HepG2 (cell line): ENCODE results near the gene CSK. TPM values are rescaled to one million over a fixed set of nuclear protein-coding genes. Genes with fewer than 3 reads are reported as not detected.

Experiments used
- ADNP ChIP-seq: sonication (generic); formaldehyde crosslinking; IDR thresholded peaks from 2 replicates; pipeline ENCODE4 v1.4.0; 2020; ENCODE audit warnings: missing genetic modification reagents
- AKAP8 ChIP-seq: sonication (generic); formaldehyde crosslinking; IDR thresholded peaks from 2 replicates; pipeline ENCODE4 v1.5.1; 2020; ENCODE audit warnings: mild to moderate bottlenecking, missing genetic modification reagents
- ARID5B ChIP-seq: IDR thresholded peaks from 2 replicates; pipeline ENCODE4 v1.4.0; 2020; ENCODE audit warnings: mild to moderate bottlenecking, missing genetic modification reagents
- CHCHD3 ChIP-seq: sonication (generic); formaldehyde crosslinking; IDR thresholded peaks from 2 replicates; pipeline ENCODE4 v1.8.0; 2022; ENCODE audit warnings: mild to moderate bottlenecking, missing genetic modification reagents, moderate library complexity
- FOXA3 ChIP-seq: IDR thresholded peaks from 2 replicates; pipeline ENCODE4 v1.6.1; 2016; ENCODE audit warnings: missing genetic modification reagents, missing compliant biosample characterization
- JUNB ChIP-seq: sonication (generic); formaldehyde crosslinking; IDR thresholded peaks from 2 replicates; pipeline ENCODE4 v1.8.0; 2022; ENCODE audit warnings: missing genetic modification reagents, mild to moderate bottlenecking, borderline replicate concordance
- MYC ChIP-seq: sonication (generic); formaldehyde crosslinking; IDR thresholded peaks from 2 replicates; pipeline ENCODE4 v1.9.0; 2021; ENCODE audit warnings: missing genetic modification reagents, borderline replicate concordance
- SMARCE1 ChIP-seq: fragments of 450-650 bp; IDR thresholded peaks from 2 replicates; pipeline ENCODE4 v1.6.1; 2017; ENCODE audit warnings: borderline replicate concordance
- SP140L ChIP-seq: sonication (generic); formaldehyde crosslinking; IDR thresholded peaks from 2 replicates; pipeline ENCODE4 v1.4.0; 2020; ENCODE audit warnings: missing genetic modification reagents, borderline replicate concordance
- ZBTB20 ChIP-seq: sonication (generic); formaldehyde crosslinking; IDR thresholded peaks from 2 replicates; pipeline ENCODE4 v1.8.1; 2023; ENCODE audit warnings: missing genetic modification reagents, low read depth, mild to moderate bottlenecking, borderline replicate concordance
- ZBTB8A ChIP-seq: sonication (generic); formaldehyde crosslinking; IDR thresholded peaks from 2 replicates; pipeline ENCODE4 v1.4.0; 2020; ENCODE audit warnings: mild to moderate bottlenecking, low read depth, missing genetic modification reagents, borderline replicate concordance
- ZC3H4 ChIP-seq: sonication (generic); formaldehyde crosslinking; IDR thresholded peaks from 2 replicates; pipeline ENCODE4 v1.4.0; 2020; ENCODE audit warnings: missing genetic modification reagents, borderline replicate concordance
- ZNF362 ChIP-seq: sonication (generic); formaldehyde crosslinking; IDR thresholded peaks from 2 replicates; pipeline ENCODE4 v1.4.0; 2020; ENCODE audit warnings: missing genetic modification reagents, mild to moderate bottlenecking, borderline replicate concordance
- ZNF460 ChIP-seq: sonication (generic); formaldehyde crosslinking; IDR thresholded peaks from 2 replicates; pipeline ENCODE4 v1.5.1; 2020; ENCODE audit warnings: missing genetic modification reagents, mild to moderate bottlenecking, borderline replicate concordance
- ZNF484 ChIP-seq: sonication (generic); formaldehyde crosslinking; IDR thresholded peaks from 2 replicates; pipeline ENCODE4 v1.5.1; 2020; ENCODE audit warnings: mild to moderate bottlenecking, low read depth, missing genetic modification reagents, borderline replicate concordance
- ZNF607 ChIP-seq: sonication (generic); formaldehyde crosslinking; IDR thresholded peaks from 2 replicates; pipeline ENCODE4 v1.5.1; 2020; ENCODE audit warnings: missing genetic modification reagents, mild to moderate bottlenecking, borderline replicate concordance
- ZNF792 ChIP-seq: IDR thresholded peaks from 2 replicates; pipeline ENCODE4 v1.6.1; 2016
- polyA plus RNA-seq, 8 experiments: library from polyadenylated mRNA; depleted of rRNA in 3 of 8; stranded (reverse) in 7 of 8; unstranded in 1 of 8; fragments of >200 nt; fragmentation: Illumina TruSeq in 4 of 8; extraction: Trizol in 4 of 8; gene quantifications; 2 replicates each; pipeline versions ENCODE4 v1.2.1 to v1.2.3, GENCODE V29; 2011 to 2016; ENCODE audit warnings: low read depth in 4 of 8, missing spikeins in 1 of 8, mixed read lengths in 1 of 8; ENCODE audit not compliant: insufficient read depth in 1 of 8
- total RNA-seq, 5 experiments: library from RNA; depleted of rRNA; stranded (reverse); fragments of >200 nt; fragmentation: Illumina TruSeq; extraction: Trizol; gene quantifications; 2 replicates each; pipeline ENCODE4 v1.2.3, GENCODE V29; 2016; ENCODE audit warnings: low read depth in 1 of 5
- TF ChIP-seq, protein P1 (sequence below): sonication (generic); formaldehyde crosslinking; IDR thresholded peaks from 2 replicates; pipeline ENCODE4 v1.4.0; 2020; ENCODE audit warnings: missing genetic modification reagents
- TF ChIP-seq, protein P2 (sequence below): IDR thresholded peaks from 2 replicates; pipeline ENCODE4 v1.6.1; 2016; ENCODE audit warnings: mild to moderate bottlenecking
- TF ChIP-seq, protein P3 (sequence below): sonication (generic); formaldehyde crosslinking; IDR thresholded peaks from 2 replicates; pipeline ENCODE4 v1.4.0; 2020; ENCODE audit warnings: missing genetic modification reagents

CSK gene
- total and polyA plus RNA-seq, 2 of the 13 experiments (the other 11 are each of a cell fraction or from before 2014, with no cell fraction given): 12.5 to 21.3 TPM

- TF ChIP-seq ARID5B (0 out of 2 replicates have a peak, but pooled peaks have one; percentile 18), ZNF362 (CRISPR knock-in tag) (0 out of 2 replicates have a peak, but pooled peaks have one; percentile 23), AKAP8 (CRISPR knock-in tag) (no peak), CHCHD3 (CRISPR knock-in tag) (0 out of 2 replicates have a peak, but pooled peaks have one; percentile 69), SMARCE1 (no peak), ZBTB8A (no peak), ZNF607 (CRISPR knock-in tag) (no peak), ADNP (no peak), FOXA3 (CRISPR knock-in tag) (no peak), ZBTB20 (CRISPR knock-in tag) (no peak), MYC (CRISPR knock-in tag) (no peak), ZNF792 (CRISPR knock-in tag) (0 out of 2 replicates have a peak, but pooled peaks have one; percentile 48), ZNF460 (CRISPR knock-in tag) (no peak), ZNF484 (CRISPR knock-in tag) (no peak), SP140L (CRISPR knock-in tag) (no peak), ZC3H4 (CRISPR knock-in tag) (no peak), JUNB (CRISPR knock-in tag) (no peak)
- TF ChIP-seq, protein P1, sequence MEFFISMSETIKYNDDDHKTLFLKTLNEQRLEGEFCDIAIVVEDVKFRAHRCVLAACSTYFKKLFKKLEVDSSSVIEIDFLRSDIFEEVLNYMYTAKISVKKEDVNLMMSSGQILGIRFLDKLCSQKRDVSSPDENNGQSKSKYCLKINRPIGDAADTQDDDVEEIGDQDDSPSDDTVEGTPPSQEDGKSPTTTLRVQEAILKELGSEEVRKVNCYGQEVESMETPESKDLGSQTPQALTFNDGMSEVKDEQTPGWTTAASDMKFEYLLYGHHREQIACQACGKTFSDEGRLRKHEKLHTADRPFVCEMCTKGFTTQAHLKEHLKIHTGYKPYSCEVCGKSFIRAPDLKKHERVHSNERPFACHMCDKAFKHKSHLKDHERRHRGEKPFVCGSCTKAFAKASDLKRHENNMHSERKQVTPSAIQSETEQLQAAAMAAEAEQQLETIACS: no peak
- TF ChIP-seq, protein P2, sequence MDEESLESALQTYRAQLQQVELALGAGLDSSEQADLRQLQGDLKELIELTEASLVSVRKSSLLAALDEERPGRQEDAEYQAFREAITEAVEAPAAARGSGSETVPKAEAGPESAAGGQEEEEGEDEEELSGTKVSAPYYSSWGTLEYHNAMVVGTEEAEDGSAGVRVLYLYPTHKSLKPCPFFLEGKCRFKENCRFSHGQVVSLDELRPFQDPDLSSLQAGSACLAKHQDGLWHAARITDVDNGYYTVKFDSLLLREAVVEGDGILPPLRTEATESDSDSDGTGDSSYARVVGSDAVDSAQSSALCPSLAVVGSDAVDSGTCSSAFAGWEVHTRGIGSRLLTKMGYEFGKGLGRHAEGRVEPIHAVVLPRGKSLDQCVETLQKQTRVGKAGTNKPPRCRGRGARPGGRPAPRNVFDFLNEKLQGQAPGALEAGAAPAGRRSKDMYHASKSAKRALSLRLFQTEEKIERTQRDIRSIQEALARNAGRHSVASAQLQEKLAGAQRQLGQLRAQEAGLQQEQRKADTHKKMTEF (CRISPR knock-in tag): peak; percentile 44; the same call in 1 of the 2 replicates
- TF ChIP-seq, protein P3, sequence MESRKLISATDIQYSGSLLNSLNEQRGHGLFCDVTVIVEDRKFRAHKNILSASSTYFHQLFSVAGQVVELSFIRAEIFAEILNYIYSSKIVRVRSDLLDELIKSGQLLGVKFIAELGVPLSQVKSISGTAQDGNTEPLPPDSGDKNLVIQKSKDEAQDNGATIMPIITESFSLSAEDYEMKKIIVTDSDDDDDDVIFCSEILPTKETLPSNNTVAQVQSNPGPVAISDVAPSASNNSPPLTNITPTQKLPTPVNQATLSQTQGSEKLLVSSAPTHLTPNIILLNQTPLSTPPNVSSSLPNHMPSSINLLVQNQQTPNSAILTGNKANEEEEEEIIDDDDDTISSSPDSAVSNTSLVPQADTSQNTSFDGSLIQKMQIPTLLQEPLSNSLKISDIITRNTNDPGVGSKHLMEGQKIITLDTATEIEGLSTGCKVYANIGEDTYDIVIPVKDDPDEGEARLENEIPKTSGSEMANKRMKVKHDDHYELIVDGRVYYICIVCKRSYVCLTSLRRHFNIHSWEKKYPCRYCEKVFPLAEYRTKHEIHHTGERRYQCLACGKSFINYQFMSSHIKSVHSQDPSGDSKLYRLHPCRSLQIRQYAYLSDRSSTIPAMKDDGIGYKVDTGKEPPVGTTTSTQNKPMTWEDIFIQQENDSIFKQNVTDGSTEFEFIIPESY (CRISPR knock-in tag): peak; percentile 58
Measured at GRCh38 chr15:74799856-74800558, 18.1 kb downstream of the CSK start (continued).
